ENCODE measurements around the gene PKP3.
"Not testable (repeated sequence)": the region's sequence is repeated elsewhere in the genome, so short reads cannot be mapped to it uniquely, and the experiment has no call there.

Gene PKP3

GRCh38 chr11:432501-433100 is 38.6 kb downstream of the PKP3 start:
- no peak for DNase-seq

- no peak for DNase-seq
Measured at GRCh38 chr11:433111-433510, 39.1 kb downstream of the PKP3 start.

GRCh38 chr11:433641-434040 is 39.6 kb downstream of the PKP3 start:
- no peak for DNase-seq

GRCh38 chr11:434496-434895 is 40.5 kb downstream of the PKP3 start:
- no peak for DNase-seq

GRCh38 chr11:434999-435740 is 41.2 kb downstream of the PKP3 start:
- not testable (repeated sequence) for DNase-seq

GRCh38 chr11:437228-437870 is 43.3 kb downstream of the PKP3 start:
- no peak for DNase-seq

- no peak for DNase-seq
Measured at GRCh38 chr11:438101-438844, 44.3 kb downstream of the PKP3 start.

GRCh38 chr11:439315-440064 is 45.5 kb downstream of the PKP3 start:
- DNase-seq, result no peak

GRCh38 chr11:440065-441042 is 46.3 kb downstream of the PKP3 start:
- DNase-seq, result no peak

- DNase-seq, result no peak
Measured at GRCh38 chr11:441043-441417, 47.0 kb downstream of the PKP3 start.

- no peak for DNase-seq
Measured at GRCh38 chr11:441418-442274, 47.6 kb downstream of the PKP3 start, which contains the start of gene ANO9. Gene ANO9, minus strand, starts transcription at chr11:442011. Its CDS starts 85 bp downstream, at chr11:441926.

- DNase-seq, result no peak
Measured at GRCh38 chr11:442611-443081, 48.6 kb downstream of the PKP3 start.

GRCh38 chr11:443542-444199 is 49.7 kb downstream of the PKP3 start:
- DNase-seq, result no peak

GRCh38 chr11:444396-445144 is 50.6 kb downstream of the PKP3 start:
- no peak for DNase-seq

GRCh38 chr11:445765-446588 is 52.0 kb downstream of the PKP3 start:
- DNase-seq, result no peak

GRCh38 chr11:446891-447290 is 52.9 kb downstream of the PKP3 start:
- DNase-seq, result no peak

- peak; percentile 80 for DNase-seq
Measured at GRCh38 chr11:447923-448731, 54.1 kb downstream of the PKP3 start.
